HG03196 (cell line): ENCODE results near the gene NPVF.
A peak's percentile ranks its signal among the peaks of the same experiment; 100 is the strongest.

Experiments
- ATAC-seq: cut with Tn5 transposase; IDR thresholded peaks from one replicate; pipeline ENCODE4 v1.9.1; 2021; ENCODE audit not compliant: unreplicated experiment

The NPVF gene

DNA sequence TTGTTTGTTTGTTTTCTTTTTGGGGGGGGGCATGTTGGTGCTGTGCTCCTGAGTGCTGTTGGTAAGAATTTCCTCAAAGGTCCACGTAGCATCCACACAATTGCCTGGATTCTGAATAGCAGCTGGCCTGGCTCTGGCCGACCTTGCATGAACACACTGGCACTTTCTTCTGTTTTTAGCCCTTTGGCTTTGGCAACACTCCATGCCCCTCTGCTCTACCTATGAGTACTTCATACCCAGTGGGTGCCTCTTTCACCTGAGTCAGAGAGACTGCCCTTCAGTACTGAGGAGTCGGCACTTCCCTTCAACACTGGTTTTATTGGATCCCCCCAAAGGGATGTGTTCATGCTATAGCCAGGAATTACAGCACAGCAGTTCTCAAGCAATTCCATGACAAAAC, 7.2 kb upstream of the NPVF start:
- ATAC-seq = no peak

DNA sequence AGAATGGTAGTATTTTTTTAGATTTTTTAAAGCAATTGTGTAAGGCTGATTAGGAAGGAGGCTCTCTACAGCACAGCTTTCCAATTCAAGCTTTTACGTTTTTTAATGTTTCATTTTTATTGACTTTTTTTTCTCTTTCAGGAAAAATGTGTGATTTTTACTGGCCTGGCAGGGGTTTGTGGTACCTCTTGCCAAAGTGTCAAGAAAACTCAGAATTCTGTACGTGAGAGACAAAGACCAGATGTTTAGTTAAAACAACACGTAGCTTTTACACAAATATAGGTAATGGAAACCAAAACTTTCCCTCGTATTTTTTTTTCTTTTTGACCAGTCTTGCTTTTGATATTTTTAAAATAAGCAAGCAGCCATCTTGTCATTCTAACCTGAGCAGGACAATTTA, 6.0 kb upstream of the NPVF start:
- ATAC-seq = no peak

DNA sequence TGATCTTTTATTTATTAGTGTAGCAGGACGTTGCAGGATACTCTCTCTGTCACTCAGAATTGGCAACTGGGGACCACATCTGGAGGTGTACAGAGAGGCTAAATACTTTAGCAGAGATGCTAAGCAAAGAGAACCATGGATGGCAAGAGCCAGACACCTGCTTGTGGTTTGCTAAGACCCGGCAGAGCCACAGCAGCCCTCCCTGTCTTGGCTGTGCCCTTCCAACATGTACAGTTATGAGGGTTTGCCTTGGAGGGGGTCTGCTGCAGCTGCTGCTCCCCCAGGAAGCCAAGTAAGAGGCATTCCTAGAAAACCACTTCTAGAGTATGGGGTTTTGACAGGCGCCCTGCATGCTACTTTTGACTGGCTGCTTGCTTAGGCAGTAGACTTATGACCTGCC, 5.1 kb downstream of the NPVF start:
- ATAC-seq = no peak

DNA sequence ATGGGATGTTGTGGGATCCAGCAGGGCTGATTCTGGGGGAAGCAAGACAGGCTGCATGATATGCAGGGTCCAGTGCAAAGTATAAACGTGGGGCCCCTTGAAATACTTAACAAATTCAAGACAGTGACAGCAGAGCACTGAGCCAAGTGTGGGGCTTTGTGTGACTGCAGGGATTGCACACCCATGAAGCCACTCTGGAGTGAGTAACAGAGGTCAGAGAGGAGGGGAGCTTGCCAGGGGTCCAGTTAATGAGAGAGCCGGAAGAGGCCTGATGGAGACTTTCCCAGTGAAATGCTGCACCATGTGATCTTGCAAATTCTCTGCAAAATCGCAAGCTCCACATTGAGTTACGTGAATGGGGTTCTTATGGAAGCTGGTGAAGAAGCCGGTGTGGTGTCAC, 5.6 kb downstream of the NPVF start:
- ATAC-seq = no peak

DNA sequence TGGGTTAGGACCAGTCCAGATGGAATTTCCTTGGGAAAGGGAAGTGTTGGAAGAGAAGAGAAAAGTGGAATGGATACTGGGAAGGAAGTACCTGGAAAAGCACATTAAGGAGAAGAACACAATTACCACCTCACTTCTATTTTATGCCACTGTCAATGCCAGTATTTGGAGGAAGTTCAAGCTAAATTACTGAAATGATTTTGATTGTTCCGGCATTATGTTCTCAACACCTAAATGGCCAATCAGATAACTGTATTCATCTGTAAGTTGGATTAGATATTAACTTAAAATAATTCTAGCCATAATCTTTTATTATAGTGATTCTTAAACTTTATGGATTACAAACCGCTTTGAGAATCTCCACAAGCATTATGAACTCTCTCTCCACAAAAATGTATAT, 7.3 kb downstream of the NPVF start:
- ATAC-seq = no peak

DNA sequence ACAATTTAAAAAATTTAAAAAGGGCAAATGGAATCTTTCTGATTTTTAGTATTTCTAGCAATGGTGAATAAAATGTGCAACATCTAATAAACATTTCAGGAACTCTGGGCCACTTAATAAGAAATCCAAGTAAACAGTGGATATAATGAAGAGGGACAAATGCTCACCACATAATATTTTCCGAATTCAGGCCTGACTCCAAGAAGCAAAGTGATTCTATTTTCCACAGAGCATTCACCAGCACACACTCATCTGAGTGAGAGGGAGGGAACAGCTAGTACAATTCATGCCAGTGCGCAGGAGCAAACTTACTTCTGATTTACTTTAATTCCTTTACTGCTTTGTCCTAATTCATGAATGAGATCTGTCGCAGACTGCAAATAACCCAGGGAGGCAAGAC, 10.1 kb downstream of the NPVF start:
- ATAC-seq = no peak

DNA sequence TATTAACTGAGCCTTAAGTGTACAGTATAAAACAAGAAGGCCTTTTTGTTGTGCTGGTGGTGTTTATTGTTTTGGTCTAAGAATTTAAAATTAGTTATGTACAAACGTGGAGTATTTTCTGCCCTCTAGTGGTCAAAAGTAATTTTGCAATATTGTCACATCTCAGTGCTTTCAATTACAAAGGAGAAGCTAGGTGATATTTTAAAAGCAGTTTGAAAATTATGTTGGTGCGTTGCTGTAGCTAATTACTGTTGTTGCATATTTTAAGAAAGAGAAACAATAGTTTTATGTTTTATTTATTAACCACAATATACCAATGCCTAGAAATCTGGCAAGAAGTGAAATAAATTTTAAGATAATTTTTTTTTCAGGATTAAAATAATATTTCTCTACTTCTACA, 11.4 kb downstream of the NPVF start:
- ATAC-seq = no peak

DNA sequence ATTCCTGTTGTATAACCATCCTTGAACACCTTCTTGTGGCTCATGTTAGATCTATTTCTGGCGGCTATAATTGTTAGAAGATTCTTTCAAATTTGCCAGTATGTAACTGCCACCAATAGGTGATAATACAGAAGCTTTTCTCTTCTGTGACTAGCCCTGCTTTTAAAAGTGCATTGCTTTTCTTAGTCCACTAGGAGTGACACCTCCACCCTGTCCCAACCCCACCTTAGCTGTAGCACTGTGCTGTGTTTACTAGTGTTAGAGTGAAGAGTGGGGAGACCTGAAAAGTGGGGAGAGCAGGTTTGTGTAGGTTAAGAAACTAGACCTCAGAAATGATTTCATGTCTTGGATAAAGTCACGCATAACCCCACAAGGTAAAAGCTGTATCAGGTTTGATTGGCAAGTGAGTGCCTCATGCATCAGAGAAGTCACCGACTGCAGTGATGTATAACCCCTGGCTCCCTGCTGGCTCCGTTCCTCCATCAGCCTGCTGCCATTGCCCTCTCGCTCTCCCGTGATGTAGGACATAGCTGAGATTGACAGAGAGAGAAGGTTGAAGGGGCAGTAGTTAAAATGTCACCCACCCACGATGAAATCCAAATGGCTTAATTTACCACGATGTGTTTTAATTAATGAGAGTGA, 12.5 kb downstream of the NPVF start:
- no peak for ATAC-seq

DNA sequence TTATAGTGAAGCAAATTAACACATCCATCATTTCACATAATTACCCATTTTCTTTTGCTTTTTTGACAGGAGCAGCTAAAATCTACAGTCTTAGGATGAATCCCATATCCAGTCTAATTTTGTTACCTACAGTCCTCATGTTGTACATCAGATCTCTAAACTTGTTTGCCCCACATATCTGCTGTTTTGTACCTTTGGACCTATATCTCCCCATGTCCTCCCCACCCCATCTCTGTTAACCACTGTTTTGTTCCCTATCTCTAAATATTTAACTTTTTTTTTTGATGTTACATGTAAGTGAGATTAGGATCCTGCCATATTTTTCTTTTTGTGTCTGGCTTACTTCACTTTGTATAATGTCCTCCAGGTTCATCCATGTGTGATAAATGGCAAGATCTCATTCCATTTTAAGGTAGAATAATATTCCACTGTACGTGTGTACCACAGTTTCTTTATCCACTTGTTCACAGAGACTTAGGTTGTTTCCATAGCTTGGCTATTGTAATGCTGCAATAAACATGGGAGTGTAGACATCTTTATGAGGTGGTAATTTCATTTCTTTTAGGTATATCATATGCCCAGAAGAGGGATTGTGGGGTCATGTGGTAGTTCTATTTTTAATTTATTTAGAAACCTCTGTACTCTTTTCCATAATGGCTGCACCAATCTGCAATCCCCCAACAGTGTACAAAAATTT, 19.6 kb downstream of the NPVF start:
- ATAC-seq = no peak

DNA sequence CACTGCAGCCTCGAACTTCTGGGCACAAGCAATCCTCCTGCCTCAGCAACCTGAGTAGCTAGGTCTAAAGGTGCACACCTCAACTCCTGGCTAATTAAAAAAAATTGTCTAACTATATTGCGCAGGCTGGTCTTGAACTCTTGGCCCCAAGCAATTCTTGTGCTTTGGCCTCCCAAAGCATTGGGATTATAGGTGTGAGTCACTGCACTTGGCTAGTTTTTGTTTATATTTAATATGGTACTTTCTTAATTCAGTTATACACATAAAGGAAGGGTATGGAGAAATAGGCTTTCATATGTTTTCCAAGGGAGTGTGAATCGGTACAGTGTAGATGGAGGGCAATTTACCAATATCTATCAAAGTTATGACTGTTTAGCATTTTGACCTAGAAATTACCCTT, 20.4 kb downstream of the NPVF start:
- ATAC-seq = no peak

DNA sequence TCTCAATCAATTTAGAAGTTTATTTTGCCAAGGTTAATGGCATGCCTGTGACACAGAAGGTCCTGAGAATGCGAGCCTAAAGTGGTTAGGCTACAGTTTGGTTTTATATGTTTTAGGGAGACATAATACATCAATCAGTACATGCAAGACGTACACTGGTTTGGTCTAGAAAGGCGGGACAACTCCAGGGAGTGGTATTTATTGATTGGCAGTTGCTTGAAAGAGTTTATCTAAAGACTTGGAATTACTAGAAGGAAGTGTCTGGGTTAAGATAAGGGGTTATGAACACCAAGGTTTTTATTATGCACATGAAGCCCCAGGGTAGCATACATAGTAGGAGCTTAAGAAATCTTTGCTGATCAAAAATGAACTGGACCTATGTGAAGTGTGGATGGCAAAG, 21.5 kb downstream of the NPVF start:
- no peak for ATAC-seq

DNA sequence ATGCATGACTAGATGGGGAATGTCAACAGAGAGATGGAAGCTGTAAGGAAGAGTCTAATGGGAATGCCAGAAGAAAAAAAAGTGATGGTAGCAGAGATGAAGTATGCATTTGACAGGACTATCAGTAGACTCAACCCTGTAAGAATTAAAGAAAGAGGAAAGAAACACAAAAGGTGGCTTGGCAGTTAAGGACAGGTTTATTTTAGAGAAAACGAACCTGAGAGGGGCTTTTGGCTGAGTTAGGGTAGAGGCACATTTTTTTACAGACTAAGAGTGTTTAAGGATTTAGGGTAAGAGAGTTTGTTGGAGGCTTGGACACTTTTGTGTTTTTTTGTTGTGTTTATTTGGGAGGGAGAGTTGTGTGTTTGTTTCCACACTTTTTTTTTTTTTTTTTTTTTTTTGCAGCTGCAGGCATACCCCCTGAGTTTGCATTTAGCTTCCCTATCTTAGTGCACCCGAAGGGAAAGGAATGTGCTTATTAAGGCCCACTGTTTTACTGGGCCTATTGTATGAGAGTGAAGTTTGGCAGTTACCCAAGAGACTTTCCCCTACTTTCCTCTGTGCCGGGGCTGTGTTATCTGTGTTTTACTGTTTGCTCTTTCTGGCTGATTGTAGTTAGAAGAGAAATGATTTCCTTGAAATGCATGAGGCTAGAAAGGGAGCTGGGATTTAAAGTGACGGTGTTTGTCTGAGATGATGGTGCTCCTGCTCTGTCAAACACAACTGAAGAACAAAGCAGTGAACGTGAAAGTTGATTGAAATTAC, 32.0 kb downstream of the NPVF start:
- no peak for ATAC-seq

DNA sequence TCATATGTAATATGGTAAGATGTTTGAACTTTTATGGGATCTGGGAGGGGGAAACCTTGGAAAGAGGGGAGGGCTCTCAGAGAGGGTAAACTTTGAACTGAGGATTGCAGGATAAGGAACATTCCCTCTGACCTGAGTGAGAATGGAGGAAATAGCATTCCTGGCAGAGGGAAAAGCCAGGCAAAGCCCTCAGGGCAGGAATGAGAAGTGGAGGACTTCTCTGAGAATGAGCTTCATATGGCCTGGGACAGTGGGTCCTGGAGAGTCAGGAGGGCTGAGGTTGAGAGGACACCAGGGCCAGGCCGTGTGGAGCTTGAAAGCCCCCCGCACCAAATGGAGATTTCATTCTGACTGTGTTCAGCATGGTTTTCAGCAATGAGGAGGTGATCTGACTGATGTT, 34.2 kb downstream of the NPVF start:
- no peak for ATAC-seq

DNA sequence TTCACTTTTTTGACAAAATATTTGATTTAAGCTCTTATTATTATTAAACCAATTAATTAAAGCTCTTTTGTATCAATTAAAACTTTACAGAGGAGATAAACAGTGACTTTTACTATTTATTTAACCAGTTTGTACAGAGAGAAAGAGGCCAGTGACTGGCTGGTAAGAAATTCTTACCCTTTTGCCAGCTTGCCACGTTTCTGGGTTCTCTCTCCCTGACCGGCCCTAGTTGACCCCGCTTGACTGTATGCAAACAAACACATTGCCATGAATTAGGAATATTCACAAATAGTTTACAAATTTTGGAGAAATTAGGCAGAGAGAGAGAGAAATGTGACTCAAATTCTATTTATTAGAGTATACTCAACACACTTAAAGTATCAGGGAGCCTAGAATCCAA, 36.2 kb downstream of the NPVF start:
- no peak for ATAC-seq

DNA sequence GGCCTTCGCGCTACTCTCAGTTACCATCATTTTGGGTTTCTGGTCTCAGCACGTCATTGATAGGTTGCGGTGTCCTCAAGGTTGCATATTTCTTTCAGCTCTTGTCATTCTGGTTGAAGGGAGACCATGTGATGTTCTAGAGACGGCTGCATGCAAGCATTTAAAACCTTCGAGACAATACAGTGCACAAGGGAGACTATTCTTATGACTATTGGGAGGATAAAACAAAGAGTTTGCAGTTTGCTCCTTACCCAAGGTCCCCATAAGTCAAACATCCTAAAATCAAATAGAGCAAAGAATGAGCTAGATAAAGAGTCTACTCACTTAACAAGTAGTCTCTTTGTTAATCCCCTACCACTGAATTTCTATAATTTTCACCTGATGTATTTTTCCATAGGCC, 39.1 kb downstream of the NPVF start:
- ATAC-seq = no peak

DNA sequence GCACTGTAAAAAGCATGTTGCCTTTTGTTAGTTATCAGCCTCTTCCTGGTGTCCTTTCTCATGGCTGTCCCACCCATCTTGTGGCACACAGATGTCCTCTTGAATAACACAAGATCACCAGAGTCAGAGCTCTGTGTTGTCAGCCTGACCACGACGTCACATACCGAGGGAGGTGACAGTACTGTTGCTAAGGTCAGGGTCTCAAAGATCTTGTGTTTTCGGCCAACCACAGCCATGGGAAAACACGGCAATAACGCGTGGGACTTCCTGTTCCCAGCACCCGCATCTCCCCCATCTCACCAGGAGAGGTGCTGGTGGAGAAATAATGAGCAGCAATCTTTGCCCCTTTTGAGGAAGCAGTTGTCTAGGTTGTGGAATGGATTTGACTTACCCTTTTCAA, 40.4 kb downstream of the NPVF start:
- no peak for ATAC-seq

DNA sequence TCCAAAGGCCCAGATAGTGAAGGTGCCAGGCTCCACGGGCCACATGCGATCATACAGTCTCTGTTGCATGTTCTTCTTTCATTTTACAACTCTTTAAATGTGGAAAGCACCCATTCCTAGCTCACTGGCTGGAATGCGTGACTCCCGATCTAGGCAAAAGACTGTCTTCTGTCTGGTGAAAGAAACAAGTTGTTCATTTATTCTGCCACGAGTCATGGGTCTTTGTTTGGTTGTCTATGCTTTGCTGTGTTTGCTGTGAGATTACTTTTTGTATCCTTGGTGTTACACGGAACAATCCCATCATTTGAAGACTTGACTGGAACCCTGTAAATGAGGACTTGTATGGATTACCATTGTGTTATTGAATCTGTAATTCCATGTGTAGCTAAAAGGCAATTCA, 41.9 kb downstream of the NPVF start:
- no peak for ATAC-seq

DNA sequence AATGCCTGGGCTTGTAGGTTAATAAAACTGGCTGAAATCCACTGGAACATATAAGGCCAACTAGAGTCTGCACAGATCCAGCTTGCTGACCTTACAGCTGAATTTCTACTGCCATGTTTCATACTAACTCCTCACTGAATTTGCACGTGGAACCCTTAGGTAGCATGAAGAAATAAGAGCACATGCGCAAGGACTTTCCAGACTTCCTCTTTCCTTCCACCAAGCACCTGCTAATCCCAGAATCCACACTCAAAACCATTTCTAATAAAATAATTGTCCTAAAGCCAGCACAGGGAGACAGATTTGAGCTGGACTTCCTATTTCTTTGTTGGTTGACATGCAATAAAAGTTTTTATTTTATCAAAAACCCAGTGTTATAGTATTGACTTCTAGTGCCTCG, 46.8 kb downstream of the NPVF start:
- no peak for ATAC-seq

DNA sequence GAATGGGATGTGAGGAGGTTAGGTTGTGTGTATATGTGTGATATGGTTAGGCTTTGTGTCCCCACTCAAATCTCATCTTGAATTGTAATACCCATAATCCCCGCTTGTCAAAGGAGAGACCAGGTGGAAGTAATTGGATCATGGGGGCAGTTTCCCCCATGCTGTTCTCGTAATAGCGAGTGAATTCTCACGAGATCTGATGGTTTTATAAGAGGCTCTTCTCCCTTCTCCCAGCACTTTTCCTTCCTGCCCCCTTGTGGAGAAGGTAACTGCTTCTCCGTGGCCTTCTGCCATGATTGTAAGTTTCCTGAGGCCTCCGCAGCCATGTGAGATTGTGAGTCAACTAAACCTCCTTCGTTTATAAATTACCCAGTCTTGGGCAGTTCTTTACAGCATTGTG, 47.3 kb downstream of the NPVF start:
- ATAC-seq = no peak

DNA sequence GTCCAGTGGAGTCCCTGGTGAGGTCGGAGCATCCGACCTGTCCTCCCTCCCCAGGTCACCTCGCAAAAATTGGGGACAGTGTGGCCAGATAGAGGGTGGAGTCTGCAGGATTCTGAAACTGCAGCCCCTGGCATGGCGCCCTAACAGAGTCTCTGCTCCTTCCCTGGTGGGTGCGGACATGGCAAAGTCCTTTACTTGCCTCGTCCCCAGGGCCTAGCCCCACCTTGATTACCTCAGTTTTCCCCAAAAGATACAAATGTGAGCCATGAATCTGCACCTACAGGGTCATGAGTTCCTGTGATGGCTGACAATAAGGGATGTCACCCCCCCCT, 47.7 kb downstream of the NPVF start:
- no peak for ATAC-seq

DNA sequence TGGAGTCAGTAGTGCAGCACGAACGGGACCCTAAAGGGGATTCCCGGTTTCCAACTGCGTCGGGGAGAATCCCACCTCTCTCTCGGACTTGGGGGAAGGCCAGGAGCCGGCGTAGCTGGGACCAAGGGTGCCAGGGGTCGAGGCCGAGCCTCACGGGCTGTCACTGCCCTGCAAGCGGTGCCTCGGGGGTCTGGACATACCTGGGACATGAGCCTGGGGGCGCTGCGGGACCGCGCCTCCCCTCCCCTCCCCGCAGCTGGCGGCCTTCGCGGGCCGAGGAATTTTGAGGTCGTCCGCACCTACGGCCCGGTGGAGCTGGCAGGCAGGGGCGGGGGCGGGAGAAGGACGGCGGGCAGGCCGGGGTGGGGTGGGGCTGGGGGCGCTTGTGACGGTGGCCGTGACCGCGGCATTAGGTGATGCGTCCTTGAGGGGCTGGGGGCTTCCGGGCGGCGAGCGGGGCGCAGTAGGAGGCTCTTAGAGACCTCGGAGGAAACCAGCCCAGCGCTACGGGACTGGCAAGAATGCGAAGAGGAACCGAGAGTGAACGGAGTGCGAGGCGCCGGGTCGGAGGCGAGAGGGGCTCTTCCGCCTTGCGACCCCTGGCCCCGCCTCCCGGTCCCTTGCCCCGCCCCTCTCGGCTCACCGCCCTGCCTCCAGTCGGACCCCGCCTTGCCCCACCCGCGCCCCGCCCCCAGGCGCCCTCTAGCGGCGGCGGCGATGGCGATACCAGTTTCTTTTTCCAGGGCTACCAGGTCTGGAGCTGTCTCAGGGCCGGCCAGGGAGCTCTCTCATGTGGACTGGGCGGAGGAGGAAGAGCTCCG, 48.3 kb downstream of the NPVF start:
- peak; percentile 92 for ATAC-seq

DNA sequence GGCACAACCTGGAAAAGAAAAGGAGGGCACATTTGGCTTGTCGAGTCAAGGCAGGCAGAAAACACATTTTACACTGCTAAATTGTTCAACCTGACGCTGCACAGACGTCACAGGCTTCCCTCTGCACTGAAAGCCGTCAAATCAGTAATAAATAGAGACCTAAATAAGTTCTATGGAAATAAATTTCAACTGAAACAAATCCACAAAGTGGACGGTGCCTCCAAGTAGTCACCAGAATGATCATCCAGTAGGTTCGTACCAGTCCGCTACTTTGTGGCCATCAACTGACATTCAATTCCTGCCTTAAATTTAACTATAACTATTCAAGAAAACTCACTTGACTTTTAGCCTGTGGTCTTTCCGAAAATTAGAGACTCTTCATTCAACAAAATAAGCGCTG, 49.0 kb downstream of the NPVF start:
- ATAC-seq = no peak
